ENCODE results near the gene ETS2. TPM values are rescaled to one million over a fixed set of nuclear protein-coding genes. Genes with fewer than 3 reads are reported as not detected.

The ETS2 gene
- total and polyA plus RNA-seq, 2 experiments from 2014 or later = 19.5 to 36.8 TPM

DNA sequence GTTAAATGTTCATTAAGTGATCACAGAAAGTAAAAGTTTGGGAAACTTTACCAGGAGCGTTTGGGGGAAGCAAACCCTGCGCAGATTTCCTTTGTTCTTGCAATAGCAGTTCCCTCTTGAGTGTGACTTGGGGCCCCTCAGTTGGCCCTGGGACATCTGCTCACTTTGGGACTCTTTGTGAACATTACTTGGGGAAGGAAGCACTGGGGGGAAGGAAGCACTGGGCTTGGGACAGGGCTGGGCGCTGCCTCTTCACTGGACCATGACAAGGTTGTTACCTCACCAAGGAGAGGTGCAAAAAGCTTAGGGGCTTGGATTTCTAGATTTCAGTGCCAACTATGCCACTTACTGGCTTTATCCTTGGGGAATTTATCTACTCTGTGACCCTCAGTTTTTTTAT, 63.5 kb downstream of the ETS2 start:
- ATAC-seq (no peak), DNase-seq (ENCODE audit: low spot score) (no peak)
- H4K20me1 ChIP-seq (replicated peaks; ENCODE audit: insufficient read depth) = no peaks in the 10 kb centered on the region
- Mint-ChIP-seq H3K27ac (no peak overlapping the region), H3K4me3 (no peak overlapping the region), H3K36me3 (ENCODE audit: low read depth) (peaks cover 3% of the 10 kb centered on the region; the same call in 1 of the 3 replicates), H3K9me3 (peaks cover 7% of the 10 kb centered on the region; the same call in 2 of the 3 replicates), H3K27me3 (ENCODE audit: insufficient read depth, low read depth, poor library complexity) (peaks cover 2% of the 10 kb centered on the region), H3K4me1 (peaks cover 14% of the 10 kb centered on the region)
- no peak overlapping the region for H3K4me2 ChIP-seq
- H3K9me2 ChIP-seq (ENCODE audit: insufficient read depth) = 0 out of 2 replicates have a peak, but pooled peaks cover under 1% of the 10 kb centered on the region
- H3K79me2 ChIP-seq (replicated peaks; ENCODE audit: insufficient read depth) = no peaks in the 10 kb centered on the region
- no peaks in the 10 kb centered on the region for H3F3A ChIP-seq (replicated peaks; ENCODE audit: low read depth)
- no peaks in the 10 kb centered on the region for H3K27me3 ChIP-seq (ENCODE audit: insufficient read depth)
- H3K36me3 ChIP-seq (ENCODE audit: insufficient read depth) = no peaks in the 10 kb centered on the region
- TF ChIP-seq ZNF114 (CRISPR knock-in tag; IDR thresholded peaks at IDR 0.05) (no peak), CREB1 (CRISPR knock-in tag; IDR thresholded peaks at IDR 0.05; ENCODE audit: low read depth) (no peak), EZH2phosphoT487 (IDR thresholded peaks at IDR 0.05; ENCODE audit: unreplicated experiment) (no peak), STAT1 (IDR thresholded peaks at IDR 0.05; ENCODE audit: unreplicated experiment) (no peak), POLR2AphosphoS5 (IDR thresholded peaks at IDR 0.05; ENCODE audit: low read depth) (no peak), NANOG (IDR thresholded peaks at IDR 0.05; ENCODE audit: borderline replicate concordance) (no peak), ZNF331 (CRISPR knock-in tag; IDR thresholded peaks at IDR 0.05; ENCODE audit: low read depth) (no peak), JUNB (IDR thresholded peaks at IDR 0.05; ENCODE audit: unreplicated experiment) (no peak), EZH2 (IDR thresholded peaks at IDR 0.05; ENCODE audit: low read depth, unreplicated experiment) (no peak)
- TF ChIP-seq, protein P1, sequence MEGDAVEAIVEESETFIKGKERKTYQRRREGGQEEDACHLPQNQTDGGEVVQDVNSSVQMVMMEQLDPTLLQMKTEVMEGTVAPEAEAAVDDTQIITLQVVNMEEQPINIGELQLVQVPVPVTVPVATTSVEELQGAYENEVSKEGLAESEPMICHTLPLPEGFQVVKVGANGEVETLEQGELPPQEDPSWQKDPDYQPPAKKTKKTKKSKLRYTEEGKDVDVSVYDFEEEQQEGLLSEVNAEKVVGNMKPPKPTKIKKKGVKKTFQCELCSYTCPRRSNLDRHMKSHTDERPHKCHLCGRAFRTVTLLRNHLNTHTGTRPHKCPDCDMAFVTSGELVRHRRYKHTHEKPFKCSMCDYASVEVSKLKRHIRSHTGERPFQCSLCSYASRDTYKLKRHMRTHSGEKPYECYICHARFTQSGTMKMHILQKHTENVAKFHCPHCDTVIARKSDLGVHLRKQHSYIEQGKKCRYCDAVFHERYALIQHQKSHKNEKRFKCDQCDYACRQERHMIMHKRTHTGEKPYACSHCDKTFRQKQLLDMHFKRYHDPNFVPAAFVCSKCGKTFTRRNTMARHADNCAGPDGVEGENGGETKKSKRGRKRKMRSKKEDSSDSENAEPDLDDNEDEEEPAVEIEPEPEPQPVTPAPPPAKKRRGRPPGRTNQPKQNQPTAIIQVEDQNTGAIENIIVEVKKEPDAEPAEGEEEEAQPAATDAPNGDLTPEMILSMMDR (conservative IDR thresholded peaks at IDR 0.05; ENCODE audit: low read depth in 2 of 2) = no peak
- TF ChIP-seq, protein P2, sequence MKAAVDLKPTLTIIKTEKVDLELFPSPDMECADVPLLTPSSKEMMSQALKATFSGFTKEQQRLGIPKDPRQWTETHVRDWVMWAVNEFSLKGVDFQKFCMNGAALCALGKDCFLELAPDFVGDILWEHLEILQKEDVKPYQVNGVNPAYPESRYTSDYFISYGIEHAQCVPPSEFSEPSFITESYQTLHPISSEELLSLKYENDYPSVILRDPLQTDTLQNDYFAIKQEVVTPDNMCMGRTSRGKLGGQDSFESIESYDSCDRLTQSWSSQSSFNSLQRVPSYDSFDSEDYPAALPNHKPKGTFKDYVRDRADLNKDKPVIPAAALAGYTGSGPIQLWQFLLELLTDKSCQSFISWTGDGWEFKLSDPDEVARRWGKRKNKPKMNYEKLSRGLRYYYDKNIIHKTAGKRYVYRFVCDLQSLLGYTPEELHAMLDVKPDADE (IDR thresholded peaks at IDR 0.05) = no peak
- TF ChIP-seq, protein P3, sequence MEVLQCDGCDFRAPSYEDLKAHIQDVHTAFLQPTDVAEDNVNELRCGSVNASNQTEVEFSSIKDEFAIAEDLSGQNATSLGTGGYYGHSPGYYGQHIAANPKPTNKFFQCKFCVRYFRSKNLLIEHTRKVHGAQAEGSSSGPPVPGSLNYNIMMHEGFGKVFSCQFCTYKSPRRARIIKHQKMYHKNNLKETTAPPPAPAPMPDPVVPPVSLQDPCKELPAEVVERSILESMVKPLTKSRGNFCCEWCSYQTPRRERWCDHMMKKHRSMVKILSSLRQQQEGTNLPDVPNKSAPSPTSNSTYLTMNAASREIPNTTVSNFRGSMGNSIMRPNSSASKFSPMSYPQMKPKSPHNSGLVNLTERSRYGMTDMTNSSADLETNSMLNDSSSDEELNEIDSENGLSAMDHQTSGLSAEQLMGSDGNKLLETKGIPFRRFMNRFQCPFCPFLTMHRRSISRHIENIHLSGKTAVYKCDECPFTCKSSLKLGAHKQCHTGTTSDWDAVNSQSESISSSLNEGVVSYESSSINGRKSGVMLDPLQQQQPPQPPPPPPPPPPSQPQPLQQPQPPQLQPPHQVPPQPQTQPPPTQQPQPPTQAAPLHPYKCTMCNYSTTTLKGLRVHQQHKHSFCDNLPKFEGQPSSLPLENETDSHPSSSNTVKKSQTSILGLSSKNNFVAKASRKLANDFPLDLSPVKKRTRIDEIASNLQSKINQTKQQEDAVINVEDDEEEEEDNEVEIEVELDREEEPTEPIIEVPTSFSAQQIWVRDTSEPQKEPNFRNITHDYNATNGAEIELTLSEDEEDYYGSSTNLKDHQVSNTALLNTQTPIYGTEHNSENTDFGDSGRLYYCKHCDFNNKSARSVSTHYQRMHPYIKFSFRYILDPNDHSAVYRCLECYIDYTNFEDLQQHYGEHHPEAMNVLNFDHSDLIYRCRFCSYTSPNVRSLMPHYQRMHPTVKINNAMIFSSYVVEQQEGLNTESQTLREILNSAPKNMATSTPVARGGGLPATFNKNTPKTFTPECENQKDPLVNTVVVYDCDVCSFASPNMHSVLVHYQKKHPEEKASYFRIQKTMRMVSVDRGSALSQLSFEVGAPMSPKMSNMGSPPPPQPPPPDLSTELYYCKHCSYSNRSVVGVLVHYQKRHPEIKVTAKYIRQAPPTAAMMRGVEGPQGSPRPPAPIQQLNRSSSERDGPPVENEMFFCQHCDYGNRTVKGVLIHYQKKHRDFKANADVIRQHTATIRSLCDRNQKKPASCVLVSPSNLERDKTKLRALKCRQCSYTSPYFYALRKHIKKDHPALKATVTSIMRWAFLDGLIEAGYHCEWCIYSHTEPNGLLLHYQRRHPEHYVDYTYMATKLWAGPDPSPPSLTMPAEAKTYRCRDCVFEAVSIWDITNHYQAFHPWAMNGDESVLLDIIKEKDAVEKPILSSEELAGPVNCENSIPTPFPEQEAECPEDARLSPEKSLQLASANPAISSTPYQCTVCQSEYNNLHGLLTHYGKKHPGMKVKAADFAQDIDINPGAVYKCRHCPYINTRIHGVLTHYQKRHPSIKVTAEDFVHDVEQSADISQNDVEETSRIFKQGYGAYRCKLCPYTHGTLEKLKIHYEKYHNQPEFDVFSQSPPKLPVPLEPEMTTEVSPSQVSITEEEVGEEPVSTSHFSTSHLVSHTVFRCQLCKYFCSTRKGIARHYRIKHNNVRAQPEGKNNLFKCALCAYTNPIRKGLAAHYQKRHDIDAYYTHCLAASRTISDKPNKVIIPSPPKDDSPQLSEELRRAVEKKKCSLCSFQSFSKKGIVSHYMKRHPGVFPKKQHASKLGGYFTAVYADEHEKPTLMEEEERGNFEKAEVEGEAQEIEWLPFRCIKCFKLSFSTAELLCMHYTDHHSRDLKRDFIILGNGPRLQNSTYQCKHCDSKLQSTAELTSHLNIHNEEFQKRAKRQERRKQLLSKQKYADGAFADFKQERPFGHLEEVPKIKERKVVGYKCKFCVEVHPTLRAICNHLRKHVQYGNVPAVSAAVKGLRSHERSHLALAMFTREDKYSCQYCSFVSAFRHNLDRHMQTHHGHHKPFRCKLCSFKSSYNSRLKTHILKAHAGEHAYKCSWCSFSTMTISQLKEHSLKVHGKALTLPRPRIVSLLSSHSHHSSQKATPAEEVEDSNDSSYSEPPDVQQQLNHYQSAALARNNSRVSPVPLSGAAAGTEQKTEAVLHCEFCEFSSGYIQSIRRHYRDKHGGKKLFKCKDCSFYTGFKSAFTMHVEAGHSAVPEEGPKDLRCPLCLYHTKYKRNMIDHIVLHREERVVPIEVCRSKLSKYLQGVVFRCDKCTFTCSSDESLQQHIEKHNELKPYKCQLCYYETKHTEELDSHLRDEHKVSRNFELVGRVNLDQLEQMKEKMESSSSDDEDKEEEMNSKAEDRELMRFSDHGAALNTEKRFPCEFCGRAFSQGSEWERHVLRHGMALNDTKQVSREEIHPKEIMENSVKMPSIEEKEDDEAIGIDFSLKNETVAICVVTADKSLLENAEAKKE (CRISPR knock-in tag; IDR thresholded peaks at IDR 0.05) = no peak
- TF ChIP-seq, protein P4, sequence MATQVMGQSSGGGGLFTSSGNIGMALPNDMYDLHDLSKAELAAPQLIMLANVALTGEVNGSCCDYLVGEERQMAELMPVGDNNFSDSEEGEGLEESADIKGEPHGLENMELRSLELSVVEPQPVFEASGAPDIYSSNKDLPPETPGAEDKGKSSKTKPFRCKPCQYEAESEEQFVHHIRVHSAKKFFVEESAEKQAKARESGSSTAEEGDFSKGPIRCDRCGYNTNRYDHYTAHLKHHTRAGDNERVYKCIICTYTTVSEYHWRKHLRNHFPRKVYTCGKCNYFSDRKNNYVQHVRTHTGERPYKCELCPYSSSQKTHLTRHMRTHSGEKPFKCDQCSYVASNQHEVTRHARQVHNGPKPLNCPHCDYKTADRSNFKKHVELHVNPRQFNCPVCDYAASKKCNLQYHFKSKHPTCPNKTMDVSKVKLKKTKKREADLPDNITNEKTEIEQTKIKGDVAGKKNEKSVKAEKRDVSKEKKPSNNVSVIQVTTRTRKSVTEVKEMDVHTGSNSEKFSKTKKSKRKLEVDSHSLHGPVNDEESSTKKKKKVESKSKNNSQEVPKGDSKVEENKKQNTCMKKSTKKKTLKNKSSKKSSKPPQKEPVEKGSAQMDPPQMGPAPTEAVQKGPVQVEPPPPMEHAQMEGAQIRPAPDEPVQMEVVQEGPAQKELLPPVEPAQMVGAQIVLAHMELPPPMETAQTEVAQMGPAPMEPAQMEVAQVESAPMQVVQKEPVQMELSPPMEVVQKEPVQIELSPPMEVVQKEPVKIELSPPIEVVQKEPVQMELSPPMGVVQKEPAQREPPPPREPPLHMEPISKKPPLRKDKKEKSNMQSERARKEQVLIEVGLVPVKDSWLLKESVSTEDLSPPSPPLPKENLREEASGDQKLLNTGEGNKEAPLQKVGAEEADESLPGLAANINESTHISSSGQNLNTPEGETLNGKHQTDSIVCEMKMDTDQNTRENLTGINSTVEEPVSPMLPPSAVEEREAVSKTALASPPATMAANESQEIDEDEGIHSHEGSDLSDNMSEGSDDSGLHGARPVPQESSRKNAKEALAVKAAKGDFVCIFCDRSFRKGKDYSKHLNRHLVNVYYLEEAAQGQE (IDR thresholded peaks at IDR 0.05; ENCODE audit: unreplicated experiment) = no peak
- H2AFZ ChIP-seq = no peak overlapping the region
- H3K4me3 ChIP-seq = no peak overlapping the region
- peaks cover 10% of the 10 kb centered on the region; the same call in 1 of the 2 replicates for H3K4me1 ChIP-seq (ENCODE audit: insufficient read depth)
- H3K27ac ChIP-seq (ENCODE audit: low read depth) = no peak overlapping the region

All from GM23338 (cell line).